Measurements from ENCODE around the gene USP5.

DNA sequence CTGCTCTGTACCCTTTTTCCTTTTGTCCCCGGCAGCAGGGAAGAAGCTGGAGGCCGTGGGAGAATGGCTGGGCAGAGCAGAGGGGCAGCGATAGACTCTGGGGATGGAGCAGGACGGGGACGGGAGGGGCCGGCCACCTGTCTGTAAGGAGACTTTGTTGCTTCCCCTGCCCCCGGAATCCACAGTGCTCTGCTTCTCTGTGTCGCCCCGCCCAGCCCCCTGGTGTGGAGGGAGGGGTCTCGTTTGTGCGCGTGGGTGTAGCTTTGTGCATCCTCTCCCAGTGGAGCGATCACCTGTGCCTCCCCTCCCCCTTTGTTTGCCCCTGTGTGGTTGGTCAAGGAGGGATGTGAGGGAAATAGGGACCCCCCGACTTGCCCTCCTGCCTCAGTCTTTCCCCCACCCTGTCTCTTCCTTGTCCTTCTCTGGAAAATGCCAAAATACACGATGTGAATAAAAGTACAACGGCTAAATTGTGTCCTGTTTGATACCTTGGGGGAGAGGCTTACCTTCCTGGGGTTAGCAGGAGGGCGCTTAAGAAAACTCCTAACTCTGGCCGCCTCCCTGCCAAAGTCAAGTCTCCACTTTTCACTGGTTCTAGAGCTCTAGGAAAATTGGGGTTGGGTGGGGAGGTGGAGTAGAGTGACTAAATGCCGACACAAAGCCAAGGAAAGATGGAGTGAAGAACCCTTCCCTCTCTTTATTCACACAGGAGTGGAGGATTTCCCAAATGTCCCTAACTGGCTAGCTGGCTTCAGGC, 14.4 kb downstream of the USP5 start:
- TF ChIP-seq, protein P1, sequence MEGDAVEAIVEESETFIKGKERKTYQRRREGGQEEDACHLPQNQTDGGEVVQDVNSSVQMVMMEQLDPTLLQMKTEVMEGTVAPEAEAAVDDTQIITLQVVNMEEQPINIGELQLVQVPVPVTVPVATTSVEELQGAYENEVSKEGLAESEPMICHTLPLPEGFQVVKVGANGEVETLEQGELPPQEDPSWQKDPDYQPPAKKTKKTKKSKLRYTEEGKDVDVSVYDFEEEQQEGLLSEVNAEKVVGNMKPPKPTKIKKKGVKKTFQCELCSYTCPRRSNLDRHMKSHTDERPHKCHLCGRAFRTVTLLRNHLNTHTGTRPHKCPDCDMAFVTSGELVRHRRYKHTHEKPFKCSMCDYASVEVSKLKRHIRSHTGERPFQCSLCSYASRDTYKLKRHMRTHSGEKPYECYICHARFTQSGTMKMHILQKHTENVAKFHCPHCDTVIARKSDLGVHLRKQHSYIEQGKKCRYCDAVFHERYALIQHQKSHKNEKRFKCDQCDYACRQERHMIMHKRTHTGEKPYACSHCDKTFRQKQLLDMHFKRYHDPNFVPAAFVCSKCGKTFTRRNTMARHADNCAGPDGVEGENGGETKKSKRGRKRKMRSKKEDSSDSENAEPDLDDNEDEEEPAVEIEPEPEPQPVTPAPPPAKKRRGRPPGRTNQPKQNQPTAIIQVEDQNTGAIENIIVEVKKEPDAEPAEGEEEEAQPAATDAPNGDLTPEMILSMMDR (IDR thresholded peaks at IDR 0.05; ENCODE audit: poor library complexity), result no peak
- TF ChIP-seq EZH2 (IDR thresholded peaks at IDR 0.05; ENCODE audit: borderline replicate concordance), result no peak

All from hepatocyte (in vitro differentiated cells).